WTC11 (cell line): ENCODE data around the gene LRRC63. TPM values are rescaled to one million over a fixed set of nuclear protein-coding genes. Genes with fewer than 3 reads are reported as not detected.

Source experiments
- ATAC-seq: fragments of 200-7000 bp; cut with Tn5 transposase; 2 replicates; pipeline ENCODE4 v1.10.0; 2021; ENCODE audit warnings: mild to moderate bottlenecking, moderate library complexity
- CTCF ChIA-PET: fragments of 300-600 bp; sonication (Branson Sonifier 250); formaldehyde crosslinking; loops from one replicate; lab custom pipeline; 2021; ENCODE audit warnings: antibody characterized with exemption; lab: Charles Lee
- POLR2A ChIA-PET: fragments of 350-600 bp; sonication (Branson Sonifier 250); formaldehyde crosslinking; loops from one replicate; lab custom pipeline; 2021; ENCODE audit warnings: antibody characterized with exemption; lab: Charles Lee
- DNase-seq: peaks from one replicate; pipeline ENCODE4 v3.0.0; 2021; ENCODE audit warnings: low spot score
- H3K27ac Mint-ChIP-seq: 2 replicates; pipeline ENCODE4 v1.8.0; 2021; ENCODE audit warnings: mixed read lengths
- H3K27me3 Mint-ChIP-seq: 2 replicates; pipeline ENCODE4 v1.8.0; 2021; ENCODE audit warnings: low read depth, mild to moderate bottlenecking, moderate library complexity, mixed read lengths
- H3K36me3 Mint-ChIP-seq: 2 replicates; pipeline ENCODE4 v1.8.0; 2021; ENCODE audit warnings: mixed read lengths
- H3K4me1 Mint-ChIP-seq: 2 replicates; pipeline ENCODE4 v1.8.0; 2022; ENCODE audit warnings: mixed read lengths
- H3K4me3 Mint-ChIP-seq: 2 replicates; pipeline ENCODE4 v1.8.0; 2021; ENCODE audit warnings: mild to moderate bottlenecking, moderate library complexity, mixed read lengths
- H3K9me3 Mint-ChIP-seq: 2 replicates; pipeline ENCODE4 v1.8.0; 2021; ENCODE audit warnings: mixed read lengths
- GRHL2 ChIP-seq: fragments of 250-450 bp; sonication (Bioruptor Pico); IDR thresholded peaks from 2 replicates; pipeline ENCODE4 v1.8.0; 2022; ENCODE audit warnings: mild to moderate bottlenecking, moderate library complexity; ENCODE audit not compliant: insufficient replicate concordance, severe bottlenecking
- MXD4 ChIP-seq: fragments of 250-450 bp; sonication (Bioruptor Pico); IDR thresholded peaks from 2 replicates; pipeline ENCODE4 v1.8.0; 2021; ENCODE audit warnings: mild to moderate bottlenecking, moderate library complexity, borderline replicate concordance
- NFYB ChIP-seq: sonication (generic); formaldehyde crosslinking; conservative IDR thresholded peaks from 2 replicates; pipeline ENCODE4 v1.8.0; 2022; ENCODE audit warnings: low read depth, missing genetic modification reagents
- OVOL2 ChIP-seq: fragments of 250-450 bp; sonication (Bioruptor Pico); IDR thresholded peaks from 2 replicates; pipeline ENCODE4 v1.9.0; 2021; ENCODE audit warnings: mild to moderate bottlenecking, borderline replicate concordance
- RORB ChIP-seq: fragments of 250-450 bp; sonication (Bioruptor Pico); IDR thresholded peaks from 2 replicates; pipeline ENCODE4 v1.9.0; 2021; ENCODE audit warnings: mild to moderate bottlenecking
- TEAD1 ChIP-seq: sonication (generic); formaldehyde crosslinking; IDR thresholded peaks from 2 replicates; pipeline ENCODE4 v1.8.0; 2022; ENCODE audit warnings: mild to moderate bottlenecking, missing genetic modification reagents
- ZNF232 ChIP-seq: sonication (generic); formaldehyde crosslinking; IDR thresholded peaks from 2 replicates; pipeline ENCODE4 v1.8.0; 2022; ENCODE audit warnings: mild to moderate bottlenecking, missing genetic modification reagents
- ZNF317 ChIP-seq: sonication (generic); formaldehyde crosslinking; IDR thresholded peaks from 2 replicates; pipeline ENCODE4 v1.8.1; 2023; ENCODE audit warnings: low read depth, mild to moderate bottlenecking, moderate library complexity, missing genetic modification reagents, borderline replicate concordance
- total RNA-seq: library from RNA; stranded (reverse); gene quantifications from 3 replicates; pipeline ENCODE4 v1.2.3, GENCODE V29; 2021
- TF ChIP-seq, protein P1 (sequence below): sonication (generic); formaldehyde crosslinking; IDR thresholded peaks from 2 replicates; pipeline ENCODE4 v1.8.1; 2023; ENCODE audit warnings: mild to moderate bottlenecking, missing genetic modification reagents
- TF ChIP-seq, protein P2 (sequence below): sonication (generic); formaldehyde crosslinking; IDR thresholded peaks from 2 replicates; pipeline ENCODE4 v1.8.0; 2022; ENCODE audit warnings: mild to moderate bottlenecking, missing genetic modification reagents
- TF ChIP-seq, protein P3 (sequence below): sonication (generic); formaldehyde crosslinking; IDR thresholded peaks from 2 replicates; pipeline ENCODE4 v1.8.0; 2023; ENCODE audit warnings: mild to moderate bottlenecking, missing genetic modification reagents
- TF ChIP-seq, protein P4 (sequence below): sonication (generic); formaldehyde crosslinking; IDR thresholded peaks from 2 replicates; pipeline ENCODE4 v1.8.1; 2023; ENCODE audit warnings: mild to moderate bottlenecking, missing genetic modification reagents
- TF ChIP-seq, protein P5 (sequence below): sonication (generic); formaldehyde crosslinking; IDR thresholded peaks from 2 replicates; pipeline ENCODE4 v1.8.0; 2023; ENCODE audit warnings: missing genetic modification reagents
- TF ChIP-seq, protein P6 (sequence below): sonication (generic); formaldehyde crosslinking; IDR thresholded peaks from 2 replicates; pipeline ENCODE4 v1.8.0; 2022; ENCODE audit warnings: mild to moderate bottlenecking, missing genetic modification reagents

The LRRC63 gene
- total RNA-seq, 1 experiment from 2014 or later = not detected

DNA sequence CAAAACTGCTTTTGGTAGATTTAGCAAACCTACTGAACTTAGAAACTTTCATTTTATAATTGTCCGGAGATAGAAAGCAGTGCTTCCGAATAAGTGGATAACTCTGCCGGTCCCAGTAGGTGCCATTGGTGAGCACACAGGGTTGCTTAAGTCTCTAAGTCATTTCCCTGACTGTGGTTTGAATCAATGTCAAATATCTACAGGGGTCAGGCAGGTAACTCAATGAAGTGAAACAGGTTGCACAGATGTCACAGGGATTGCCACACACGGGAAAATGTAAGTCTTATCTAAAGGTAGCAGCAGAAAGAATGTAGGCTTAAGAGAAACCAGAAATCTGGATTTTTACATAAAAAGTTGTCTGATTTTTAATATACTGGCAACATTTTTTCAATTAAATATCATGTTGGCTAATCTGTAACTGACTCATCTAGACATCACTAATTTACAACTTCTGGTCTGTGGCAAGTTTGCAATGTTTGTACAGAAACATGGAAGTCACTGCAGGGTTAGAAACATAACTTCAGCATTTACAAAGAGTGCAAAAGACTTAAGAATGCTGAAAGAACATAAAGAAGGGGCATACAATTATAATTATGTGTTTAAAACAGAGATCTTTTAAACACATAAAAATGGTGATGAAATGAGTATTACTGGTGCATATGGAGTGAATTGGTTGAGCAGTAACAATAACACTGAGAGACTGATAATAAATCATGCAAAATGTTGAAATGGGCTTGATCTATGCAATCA lies 14.3 kb upstream of the LRRC63 start (continued):
- TF ChIP-seq MXD4 (CRISPR knock-in tag) (no peak), RORB (CRISPR knock-in tag) (no peak), GRHL2 (CRISPR knock-in tag) (no peak)
- TF ChIP-seq, protein P1, sequence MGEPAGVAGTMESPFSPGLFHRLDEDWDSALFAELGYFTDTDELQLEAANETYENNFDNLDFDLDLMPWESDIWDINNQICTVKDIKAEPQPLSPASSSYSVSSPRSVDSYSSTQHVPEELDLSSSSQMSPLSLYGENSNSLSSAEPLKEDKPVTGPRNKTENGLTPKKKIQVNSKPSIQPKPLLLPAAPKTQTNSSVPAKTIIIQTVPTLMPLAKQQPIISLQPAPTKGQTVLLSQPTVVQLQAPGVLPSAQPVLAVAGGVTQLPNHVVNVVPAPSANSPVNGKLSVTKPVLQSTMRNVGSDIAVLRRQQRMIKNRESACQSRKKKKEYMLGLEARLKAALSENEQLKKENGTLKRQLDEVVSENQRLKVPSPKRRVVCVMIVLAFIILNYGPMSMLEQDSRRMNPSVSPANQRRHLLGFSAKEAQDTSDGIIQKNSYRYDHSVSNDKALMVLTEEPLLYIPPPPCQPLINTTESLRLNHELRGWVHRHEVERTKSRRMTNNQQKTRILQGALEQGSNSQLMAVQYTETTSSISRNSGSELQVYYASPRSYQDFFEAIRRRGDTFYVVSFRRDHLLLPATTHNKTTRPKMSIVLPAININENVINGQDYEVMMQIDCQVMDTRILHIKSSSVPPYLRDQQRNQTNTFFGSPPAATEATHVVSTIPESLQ (CRISPR knock-in tag) = no peak
- TF ChIP-seq, protein P2, sequence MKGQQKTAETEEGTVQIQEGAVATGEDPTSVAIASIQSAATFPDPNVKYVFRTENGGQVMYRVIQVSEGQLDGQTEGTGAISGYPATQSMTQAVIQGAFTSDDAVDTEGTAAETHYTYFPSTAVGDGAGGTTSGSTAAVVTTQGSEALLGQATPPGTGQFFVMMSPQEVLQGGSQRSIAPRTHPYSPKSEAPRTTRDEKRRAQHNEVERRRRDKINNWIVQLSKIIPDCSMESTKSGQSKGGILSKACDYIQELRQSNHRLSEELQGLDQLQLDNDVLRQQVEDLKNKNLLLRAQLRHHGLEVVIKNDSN = no peak

DNA sequence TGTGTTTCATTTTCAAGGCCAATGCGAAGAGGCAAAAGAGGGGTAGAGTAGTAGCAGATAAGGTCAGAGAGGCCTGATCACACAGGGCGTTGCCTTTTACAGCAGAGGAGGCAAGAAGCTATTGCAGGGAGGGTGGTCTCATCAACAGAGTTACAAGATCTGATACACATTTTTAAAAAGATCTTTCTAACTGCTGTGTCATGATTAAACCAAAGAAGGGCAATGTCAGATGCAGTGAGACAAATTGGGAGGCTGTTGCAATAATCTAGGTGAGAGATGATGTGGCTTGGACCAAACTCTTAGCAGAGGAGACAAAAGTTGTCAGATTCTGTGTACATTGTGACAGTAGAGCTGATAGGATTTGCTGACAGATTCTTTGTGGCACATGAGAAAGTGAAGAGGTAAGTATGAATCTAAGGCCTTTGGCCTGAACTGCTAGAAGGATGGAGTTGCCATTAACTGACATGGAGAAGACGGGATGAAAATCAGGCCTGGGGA lies 13.0 kb upstream of the LRRC63 start:
- no peak overlapping the region for H3K27ac Mint-ChIP-seq

More for the DNA sequence above, 13.0 kb upstream of the LRRC63 start:
- ChIA-PET POLR2A (no interaction called here), CTCF (interaction anchor here (0.9 to 1.3 kb wide), 2 partner anchors 28 to 123 kb away, joined by 3 read pairs; no protein-coding TSS in a partner anchor)
- TF ChIP-seq NFYB (CRISPR knock-in tag) (no peak), ZNF317 (no peak), OVOL2 (CRISPR knock-in tag) (no peak), TEAD1 (CRISPR knock-in tag) (no peak), ZNF232 (CRISPR knock-in tag) (no peak)
- TF ChIP-seq, protein P3, sequence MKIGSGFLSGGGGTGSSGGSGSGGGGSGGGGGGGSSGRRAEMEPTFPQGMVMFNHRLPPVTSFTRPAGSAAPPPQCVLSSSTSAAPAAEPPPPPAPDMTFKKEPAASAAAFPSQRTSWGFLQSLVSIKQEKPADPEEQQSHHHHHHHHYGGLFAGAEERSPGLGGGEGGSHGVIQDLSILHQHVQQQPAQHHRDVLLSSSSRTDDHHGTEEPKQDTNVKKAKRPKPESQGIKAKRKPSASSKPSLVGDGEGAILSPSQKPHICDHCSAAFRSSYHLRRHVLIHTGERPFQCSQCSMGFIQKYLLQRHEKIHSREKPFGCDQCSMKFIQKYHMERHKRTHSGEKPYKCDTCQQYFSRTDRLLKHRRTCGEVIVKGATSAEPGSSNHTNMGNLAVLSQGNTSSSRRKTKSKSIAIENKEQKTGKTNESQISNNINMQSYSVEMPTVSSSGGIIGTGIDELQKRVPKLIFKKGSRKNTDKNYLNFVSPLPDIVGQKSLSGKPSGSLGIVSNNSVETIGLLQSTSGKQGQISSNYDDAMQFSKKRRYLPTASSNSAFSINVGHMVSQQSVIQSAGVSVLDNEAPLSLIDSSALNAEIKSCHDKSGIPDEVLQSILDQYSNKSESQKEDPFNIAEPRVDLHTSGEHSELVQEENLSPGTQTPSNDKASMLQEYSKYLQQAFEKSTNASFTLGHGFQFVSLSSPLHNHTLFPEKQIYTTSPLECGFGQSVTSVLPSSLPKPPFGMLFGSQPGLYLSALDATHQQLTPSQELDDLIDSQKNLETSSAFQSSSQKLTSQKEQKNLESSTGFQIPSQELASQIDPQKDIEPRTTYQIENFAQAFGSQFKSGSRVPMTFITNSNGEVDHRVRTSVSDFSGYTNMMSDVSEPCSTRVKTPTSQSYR (CRISPR knock-in tag) = no peak
- TF ChIP-seq, protein P4, sequence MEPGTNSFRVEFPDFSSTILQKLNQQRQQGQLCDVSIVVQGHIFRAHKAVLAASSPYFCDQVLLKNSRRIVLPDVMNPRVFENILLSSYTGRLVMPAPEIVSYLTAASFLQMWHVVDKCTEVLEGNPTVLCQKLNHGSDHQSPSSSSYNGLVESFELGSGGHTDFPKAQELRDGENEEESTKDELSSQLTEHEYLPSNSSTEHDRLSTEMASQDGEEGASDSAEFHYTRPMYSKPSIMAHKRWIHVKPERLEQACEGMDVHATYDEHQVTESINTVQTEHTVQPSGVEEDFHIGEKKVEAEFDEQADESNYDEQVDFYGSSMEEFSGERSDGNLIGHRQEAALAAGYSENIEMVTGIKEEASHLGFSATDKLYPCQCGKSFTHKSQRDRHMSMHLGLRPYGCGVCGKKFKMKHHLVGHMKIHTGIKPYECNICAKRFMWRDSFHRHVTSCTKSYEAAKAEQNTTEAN (CRISPR knock-in tag) = no peak
- TF ChIP-seq, protein P5, sequence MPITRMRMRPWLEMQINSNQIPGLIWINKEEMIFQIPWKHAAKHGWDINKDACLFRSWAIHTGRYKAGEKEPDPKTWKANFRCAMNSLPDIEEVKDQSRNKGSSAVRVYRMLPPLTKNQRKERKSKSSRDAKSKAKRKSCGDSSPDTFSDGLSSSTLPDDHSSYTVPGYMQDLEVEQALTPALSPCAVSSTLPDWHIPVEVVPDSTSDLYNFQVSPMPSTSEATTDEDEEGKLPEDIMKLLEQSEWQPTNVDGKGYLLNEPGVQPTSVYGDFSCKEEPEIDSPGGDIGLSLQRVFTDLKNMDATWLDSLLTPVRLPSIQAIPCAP = no peak
- TF ChIP-seq, protein P6, sequence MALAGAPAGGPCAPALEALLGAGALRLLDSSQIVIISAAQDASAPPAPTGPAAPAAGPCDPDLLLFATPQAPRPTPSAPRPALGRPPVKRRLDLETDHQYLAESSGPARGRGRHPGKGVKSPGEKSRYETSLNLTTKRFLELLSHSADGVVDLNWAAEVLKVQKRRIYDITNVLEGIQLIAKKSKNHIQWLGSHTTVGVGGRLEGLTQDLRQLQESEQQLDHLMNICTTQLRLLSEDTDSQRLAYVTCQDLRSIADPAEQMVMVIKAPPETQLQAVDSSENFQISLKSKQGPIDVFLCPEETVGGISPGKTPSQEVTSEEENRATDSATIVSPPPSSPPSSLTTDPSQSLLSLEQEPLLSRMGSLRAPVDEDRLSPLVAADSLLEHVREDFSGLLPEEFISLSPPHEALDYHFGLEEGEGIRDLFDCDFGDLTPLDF = no peak
- no peak overlapping the region for H3K4me3 Mint-ChIP-seq
- DNase-seq = no peak
- no peaks in the 10 kb centered on the region for H3K9me3 Mint-ChIP-seq
- no peaks in the 10 kb centered on the region for H3K4me1 Mint-ChIP-seq
- H3K27me3 Mint-ChIP-seq = no peaks in the 10 kb centered on the region; the same call in 1 of the 2 replicates
- ATAC-seq = no peak
- no peaks in the 10 kb centered on the region for H3K36me3 Mint-ChIP-seq
